GM19035 (cell line): ENCODE data around the gene PDCD1.
"Not testable (repeated sequence)": the region's sequence is repeated elsewhere in the genome, so short reads cannot be mapped to it uniquely, and the experiment has no call there.

Source experiments
- ATAC-seq: cut with Tn5 transposase; IDR thresholded peaks from one replicate; pipeline ENCODE4 v1.9.1; 2021; ENCODE audit not compliant: unreplicated experiment

PDCD1 gene

GRCh38 chr2:241879326-241879725 lies 20.6 kb upstream of the PDCD1 start:
- ATAC-seq: no peak

- no peak for ATAC-seq
These were observed 19.6 kb upstream of the PDCD1 start for GRCh38 chr2:241877989-241878970.

GRCh38 chr2:241877197-241877685 lies 18.5 kb upstream of the PDCD1 start:
- no peak for ATAC-seq

GRCh38 chr2:241876528-241877196 lies 18.0 kb upstream of the PDCD1 start:
- ATAC-seq: no peak

- not testable (repeated sequence) for ATAC-seq
These were observed 17.2 kb upstream of the PDCD1 start for GRCh38 chr2:241875754-241876527.

GRCh38 chr2:241874277-241874925 lies 15.7 kb upstream of the PDCD1 start:
- ATAC-seq: no peak

GRCh38 chr2:241873803-241874110 lies 15.1 kb upstream of the PDCD1 start:
- no peak for ATAC-seq

GRCh38 chr2:241873081-241873802 lies 14.5 kb upstream of the PDCD1 start:
- ATAC-seq: no peak

GRCh38 chr2:241872313-241872642 lies 13.6 kb upstream of the PDCD1 start:
- ATAC-seq: no peak

GRCh38 chr2:241871538-241872312 lies 13.0 kb upstream of the PDCD1 start:
- ATAC-seq: no peak

- no peak for ATAC-seq
These were observed 12.2 kb upstream of the PDCD1 start for GRCh38 chr2:241870611-241871537.

GRCh38 chr2:241870081-241870541 lies 11.4 kb upstream of the PDCD1 start:
- ATAC-seq: no peak

GRCh38 chr2:241869087-241869961 lies 10.6 kb upstream of the PDCD1 start, which contains the start of gene RTP5:
Gene RTP5, plus strand, starts transcription at chr2:241869729. Its CDS starts 28 bp downstream, at chr2:241869757.
- ATAC-seq: no peak

GRCh38 chr2:241868661-241869081 lies 10.0 kb upstream of the PDCD1 start:
- no peak for ATAC-seq

GRCh38 chr2:241867776-241868420 lies 9.2 kb upstream of the PDCD1 start:
- no peak for ATAC-seq

- ATAC-seq: no peak
These were observed 8.3 kb upstream of the PDCD1 start for GRCh38 chr2:241866790-241867645.
